Caco-2 (cell line): Measurements from ENCODE around the gene TBC1D17. TPM values are rescaled to one million over a fixed set of nuclear protein-coding genes. Genes with fewer than 3 reads are reported as not detected.

Source experiments
- BruUV-seq: library from RNA; stranded (reverse); fragments of 400-500 nt; replicated peaks from 2 replicates; lab custom pipeline; 2021; lab: Mats Ljungman, UMichigan
- CTCF ChIA-PET: fragments of 300-600 bp; sonication (Branson Sonifier 250); formaldehyde crosslinking; loops from one replicate; lab custom pipeline; 2022; ENCODE audit warnings: antibody characterized with exemption; lab: Charles Lee
- POLR2A ChIA-PET: fragments of 300-600 bp; sonication (Branson Sonifier 250); formaldehyde crosslinking; loops from one replicate; lab custom pipeline; 2022; ENCODE audit warnings: antibody characterized with exemption; lab: Charles Lee
- DNase-seq, 2 experiments: peaks; one replicate each; pipeline versions ENCODE4 v3.0.0 to v3.0.0-alpha.2; 2020 to 2022
- H3K27me3 ChIP-seq: replicated peaks from 2 replicates; pipeline ENCODE4 v1.6.0; 2011; ENCODE audit warnings: low read length; ENCODE audit not compliant: control insufficient read depth, insufficient read depth
- H3K36me3 ChIP-seq: 2 replicates; pipeline ENCODE4 v1.5.1; 2011; ENCODE audit warnings: low read length; ENCODE audit not compliant: control insufficient read depth, insufficient read depth
- H3K4me1 ChIP-seq: fragments of 250-450 bp; sonication (Bioruptor Pico); 2 replicates; pipeline ENCODE4 v1.5.1; 2020; ENCODE audit warnings: mild to moderate bottlenecking
- H3K4me3 ChIP-seq: 2 replicates; pipeline ENCODE4 v1.5.1; 2011; ENCODE audit warnings: low read depth, mild to moderate bottlenecking, control low read depth, low read length
- H3K9me3 ChIP-seq: fragments of 250-450 bp; sonication (Bioruptor Pico); 2 replicates; pipeline ENCODE4 v1.5.1; 2020; ENCODE audit warnings: mild to moderate bottlenecking, moderate library complexity
- H3K27ac Mint-ChIP-seq: one replicate; pipeline ENCODE4 v1.8.0; 2022; ENCODE audit warnings: mixed read lengths; ENCODE audit not compliant: unreplicated experiment
- H3K27me3 Mint-ChIP-seq: one replicate; pipeline ENCODE4 v1.8.0; 2022; ENCODE audit warnings: mixed read lengths; ENCODE audit not compliant: insufficient read depth, unreplicated experiment
- H3K36me3 Mint-ChIP-seq: one replicate; pipeline ENCODE4 v1.8.0; 2022; ENCODE audit warnings: mild to moderate bottlenecking, mixed read lengths; ENCODE audit not compliant: insufficient read depth, unreplicated experiment
- H3K4me1 Mint-ChIP-seq: one replicate; pipeline ENCODE4 v1.8.0; 2022; ENCODE audit warnings: low read depth, mixed read lengths; ENCODE audit not compliant: unreplicated experiment
- H3K4me3 Mint-ChIP-seq: one replicate; pipeline ENCODE4 v1.8.0; 2022; ENCODE audit warnings: mild to moderate bottlenecking, moderate library complexity, mixed read lengths; ENCODE audit not compliant: unreplicated experiment
- H3K9me3 Mint-ChIP-seq: one replicate; pipeline ENCODE4 v1.8.0; 2022; ENCODE audit warnings: mixed read lengths; ENCODE audit not compliant: unreplicated experiment
- CTCF ChIP-seq, 2 experiments: fragments of 200-600 bp in 1 of 2; IDR thresholded peaks; 1 replicate in 1 of 2; 2 replicates in 1 of 2; pipeline versions ENCODE4 v1.5.1 to v1.8.0; 2011 to 2022; ENCODE audit warnings: antibody characterized with exemption in 1 of 2, control low read depth in 1 of 2, inconsistent platforms in 1 of 2, low read depth in 1 of 2, low read length in 1 of 2, mild to moderate bottlenecking in 1 of 2, moderate library complexity in 1 of 2; ENCODE audit not compliant: insufficient read depth in 1 of 2, severe bottlenecking in 1 of 2, unreplicated experiment in 1 of 2
- intact Hi-C: fragments of 100-400 bp; cut with micrococcal nuclease; formaldehyde crosslinking; loops from one replicate; pipeline ENCODE4 v1.10.0; 2022; ENCODE audit not compliant: unreplicated experiment
- total RNA-seq: library from RNA; stranded (reverse); gene quantifications from 2 replicates; pipeline ENCODE4 v1.2.3, GENCODE V29; 2022

The TBC1D17 gene
- total RNA-seq, 1 experiment from 2014 or later = 55.3 TPM

DNA sequence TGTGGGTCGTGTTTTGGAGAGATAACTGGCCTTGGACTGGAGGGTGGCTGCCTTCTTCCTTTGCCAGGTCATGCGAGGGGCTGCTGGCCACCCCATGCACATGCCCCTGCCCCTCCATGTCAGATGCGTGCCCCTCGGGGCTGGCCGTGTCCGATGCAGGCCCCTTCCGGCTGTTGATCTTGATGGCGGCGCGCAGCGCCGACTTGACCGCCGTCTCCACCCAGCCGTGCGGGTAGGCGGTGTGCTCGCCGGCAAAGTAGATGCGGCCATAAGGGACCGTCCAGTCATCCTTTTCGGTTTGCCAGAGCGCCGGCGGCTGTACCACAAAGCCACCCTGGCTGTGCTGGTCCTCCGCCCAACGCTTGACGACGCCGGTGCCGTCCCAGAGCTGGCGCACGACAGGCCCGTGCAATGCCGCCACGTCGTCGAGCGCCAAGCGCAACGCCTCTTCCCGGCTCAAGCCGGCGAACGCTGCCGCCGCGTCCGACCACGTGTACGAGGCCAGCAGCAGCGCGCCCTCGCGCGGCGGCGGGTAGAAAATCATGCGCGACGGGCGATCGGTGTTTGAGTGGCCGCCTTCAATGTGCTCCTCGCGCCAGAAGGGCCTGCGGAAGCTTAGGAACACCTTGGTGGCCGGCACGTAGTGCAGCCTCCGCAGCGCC lies 12.3 kb downstream of the TBC1D17 start:
- peak overlapping the region; percentile 85 for H3K27ac Mint-ChIP-seq

GRCh38 chr19:49890349-49891311 lies 13.1 kb downstream of the TBC1D17 start:
- no peaks in the 10 kb centered on the region for H3K27me3 ChIP-seq
- H3K36me3 ChIP-seq = no peaks in the 10 kb centered on the region
- ChIA-PET POLR2A (interaction anchor here (0.6 to 1.6 kb wide), 7 partner anchors 12 to 928 kb away, joined by 3 to 7 read pairs (median 4); partner anchors contain the start of gene NUP62), CTCF (interaction anchor here (0.5 to 1.4 kb wide), 15 partner anchors 13 to 1766 kb away, joined by 3 to 9 read pairs (median 4); partner anchors contain the start of genes AKT1S1, ATF5, MED25 and NUP62)
- Mint-ChIP-seq H3K27ac (peak overlapping the region; percentile 85), H3K27me3 (peaks cover 3% of the 10 kb centered on the region), H3K4me3 (peak overlapping the region; percentile 89), H3K36me3 (peaks cover 39% of the 10 kb centered on the region), H3K9me3 (no peaks in the 10 kb centered on the region), H3K4me1 (no peaks in the 10 kb centered on the region)
- no peaks in the 10 kb centered on the region for H3K9me3 ChIP-seq
- TF ChIP-seq CTCF (IDR thresholded peaks at IDR 0.05; ENCODE audit: insufficient read depth in 1 of 2, low read depth in 1 of 2, low read length in 1 of 2, severe bottlenecking in 1 of 2, unreplicated experiment in 1 of 2) = peak in 1 of 2 experiments; percentile 14
- peak; percentile 82 to 86 for DNase-seq
- H3K4me1 ChIP-seq = peaks cover 12% of the 10 kb centered on the region
- BruUV-seq = no TSS peak
- H3K4me3 ChIP-seq = peak overlapping the region; percentile 86
- intact Hi-C loops = loop anchor here (1.0 to 2.0 kb wide), 2 partner anchors 12 to 14 kb away; no protein-coding TSS in a partner anchor

More for the DNA sequence above, 12.3 kb downstream of the TBC1D17 start:
- intact Hi-C loops = loop anchor here (1.0 to 2.0 kb wide), 2 partner anchors 12 to 15 kb away; no protein-coding TSS in a partner anchor
- H3K9me3 ChIP-seq = no peaks in the 10 kb centered on the region
- H3K4me1 ChIP-seq = peaks cover 12% of the 10 kb centered on the region
- peaks cover 3% of the 10 kb centered on the region for H3K27me3 Mint-ChIP-seq
- ChIA-PET CTCF (interaction anchor here (0.6 to 1.4 kb wide), 9 partner anchors 12 to 373 kb away, joined by 3 to 9 read pairs (median 4); partner anchors contain the start of genes AKT1S1, ATF5, MED25 and NUP62), POLR2A (interaction anchor here (0.6 to 1.6 kb wide), 7 partner anchors 11 to 927 kb away, joined by 3 to 7 read pairs (median 4); partner anchors contain the start of gene NUP62)
- H3K36me3 ChIP-seq = no peaks in the 10 kb centered on the region
- H3K4me3 Mint-ChIP-seq = peak overlapping the region; percentile 89
- peak overlapping the region; percentile 86 for H3K4me3 ChIP-seq
- TF ChIP-seq CTCF (IDR thresholded peaks at IDR 0.05; ENCODE audit: insufficient read depth in 1 of 2, low read depth in 1 of 2, low read length in 1 of 2, severe bottlenecking in 1 of 2, unreplicated experiment in 1 of 2) = peak; percentile 81 to 88
- no peaks in the 10 kb centered on the region for H3K27me3 ChIP-seq
- DNase-seq = peak; percentile 90 to 94
- H3K9me3 Mint-ChIP-seq = no peaks in the 10 kb centered on the region
- H3K4me1 Mint-ChIP-seq = no peaks in the 10 kb centered on the region
- TSS peak; percentile 47 for BruUV-seq
- H3K36me3 Mint-ChIP-seq = peaks cover 47% of the 10 kb centered on the region
